Lower leg skin (tissue), 3 donors: Measurements from ENCODE around the gene SYS1.

ENCODE experiments used
- POLR2A ChIP-seq, 2 donors: fragments of 450-650 bp; IDR thresholded peaks; one replicate each; pipeline ENCODE4 v1.6.1; 2016 to 2017; ENCODE audit warnings: antibody characterized with exemption in 2 of 2, mild to moderate bottlenecking in 1 of 2, moderate library complexity in 1 of 2
- TF ChIP-seq, protein P1 (sequence below), 3 donors: fragments of 450-650 bp; IDR thresholded peaks; one replicate each; pipeline ENCODE4 v1.5.1; 2016; ENCODE audit warnings: antibody characterized with exemption in 3 of 3, mild to moderate bottlenecking in 3 of 3, moderate library complexity in 2 of 3

DNA sequence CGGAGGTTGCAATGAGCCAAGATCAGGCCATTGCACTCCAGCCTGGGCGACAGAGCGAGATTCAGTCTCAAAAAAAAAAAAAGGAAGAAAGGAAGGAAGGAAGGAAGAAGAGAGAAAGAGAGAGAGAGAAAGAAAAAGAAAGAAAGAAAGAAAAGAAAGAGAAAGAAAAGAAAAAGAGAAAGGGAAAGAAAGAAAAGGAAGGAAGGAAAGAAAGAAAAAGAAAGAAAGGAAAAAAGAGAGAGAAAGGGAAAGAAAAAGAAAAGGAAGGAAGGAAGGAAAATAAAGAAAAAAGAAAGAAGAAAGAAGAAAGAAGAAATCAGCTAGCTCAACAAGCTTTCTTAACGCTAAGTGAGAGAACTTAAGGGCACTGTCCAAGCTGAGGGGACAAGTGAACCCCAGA, 47.3 kb upstream of the SYS1 start:
- TF ChIP-seq, protein P1, sequence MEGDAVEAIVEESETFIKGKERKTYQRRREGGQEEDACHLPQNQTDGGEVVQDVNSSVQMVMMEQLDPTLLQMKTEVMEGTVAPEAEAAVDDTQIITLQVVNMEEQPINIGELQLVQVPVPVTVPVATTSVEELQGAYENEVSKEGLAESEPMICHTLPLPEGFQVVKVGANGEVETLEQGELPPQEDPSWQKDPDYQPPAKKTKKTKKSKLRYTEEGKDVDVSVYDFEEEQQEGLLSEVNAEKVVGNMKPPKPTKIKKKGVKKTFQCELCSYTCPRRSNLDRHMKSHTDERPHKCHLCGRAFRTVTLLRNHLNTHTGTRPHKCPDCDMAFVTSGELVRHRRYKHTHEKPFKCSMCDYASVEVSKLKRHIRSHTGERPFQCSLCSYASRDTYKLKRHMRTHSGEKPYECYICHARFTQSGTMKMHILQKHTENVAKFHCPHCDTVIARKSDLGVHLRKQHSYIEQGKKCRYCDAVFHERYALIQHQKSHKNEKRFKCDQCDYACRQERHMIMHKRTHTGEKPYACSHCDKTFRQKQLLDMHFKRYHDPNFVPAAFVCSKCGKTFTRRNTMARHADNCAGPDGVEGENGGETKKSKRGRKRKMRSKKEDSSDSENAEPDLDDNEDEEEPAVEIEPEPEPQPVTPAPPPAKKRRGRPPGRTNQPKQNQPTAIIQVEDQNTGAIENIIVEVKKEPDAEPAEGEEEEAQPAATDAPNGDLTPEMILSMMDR (IDR thresholded peaks at IDR 0.05), result no peak
- no peak for TF ChIP-seq POLR2A (IDR thresholded peaks at IDR 0.05)
